Cerebellar nuclear complex (tissue), 1 donor: ENCODE data around the gene HCN1.

Experiments used
- DNase-seq, 2 experiments: peaks; one replicate each; lab custom pipeline; 2025; lab: John Stamatoyannopoulos, UW

HCN1 gene

GRCh38 chr5:45288746-45289145 is 407.4 kb downstream of the HCN1 start:
- peak; percentile 10 to 73 for DNase-seq

DNA sequence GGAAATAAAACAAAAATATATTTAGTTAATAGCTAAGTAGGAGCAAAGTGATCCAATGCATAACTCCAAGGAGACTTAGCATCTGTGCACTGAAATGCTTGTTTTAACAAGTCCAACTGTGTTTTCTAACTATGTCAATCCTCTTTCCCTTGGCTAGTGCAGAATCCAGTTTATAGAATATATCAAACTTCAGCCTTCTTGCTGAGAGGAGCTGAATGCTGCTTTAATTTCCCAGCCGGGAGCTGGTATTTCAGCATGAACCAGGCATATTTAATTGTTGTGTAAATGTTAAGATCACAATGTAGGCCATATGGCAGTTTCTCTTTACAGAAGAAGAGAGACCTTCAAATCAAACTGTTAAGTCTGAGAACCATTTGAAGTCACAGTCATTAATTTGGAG is 411.7 kb downstream of the HCN1 start:
- DNase-seq = no peak

GRCh38 chr5:45281081-45281480 is 415.1 kb downstream of the HCN1 start:
- DNase-seq = no peak

- no peak for DNase-seq
Measured at GRCh38 chr5:45279109-45279508, 417.1 kb downstream of the HCN1 start.

DNA sequence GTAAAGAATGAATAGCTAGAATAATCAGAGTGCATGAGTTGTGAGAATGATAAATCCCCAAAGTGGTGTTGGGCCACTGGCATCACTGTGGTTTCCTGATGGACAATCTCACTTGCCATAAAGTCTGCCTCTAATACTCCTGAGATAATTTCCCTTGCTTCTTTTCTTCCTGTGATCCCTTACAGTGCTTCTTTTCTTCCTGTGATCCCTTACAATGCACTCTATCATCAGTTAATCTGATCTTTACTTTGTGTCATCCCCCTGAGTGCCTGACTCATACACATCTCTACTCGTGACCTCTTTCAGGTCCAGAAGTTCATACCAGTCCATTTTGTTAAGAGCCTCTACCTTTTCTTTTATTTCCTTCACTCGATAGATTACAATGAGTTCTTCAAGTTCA is 418.3 kb downstream of the HCN1 start:
- DNase-seq = no peak

DNA sequence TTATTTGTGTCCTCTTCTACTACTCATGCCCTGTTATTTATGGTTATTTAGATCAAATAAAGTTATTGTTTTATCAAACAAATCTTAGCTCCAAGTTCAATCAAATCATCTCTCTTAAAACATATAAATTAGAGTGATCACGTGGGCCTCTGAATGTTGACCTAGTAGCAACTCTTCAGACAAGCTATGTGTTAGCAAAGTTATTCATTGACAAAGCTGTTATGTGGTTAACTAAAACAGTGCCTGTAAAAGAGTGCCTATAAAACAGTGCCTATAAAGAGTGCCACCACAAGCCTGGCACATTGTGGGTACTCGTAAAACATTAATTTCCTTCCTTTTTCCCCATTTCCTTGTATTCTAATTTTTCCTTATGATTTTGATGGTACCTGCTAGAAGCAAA is 421.9 kb downstream of the HCN1 start:
- DNase-seq = no peak

DNA sequence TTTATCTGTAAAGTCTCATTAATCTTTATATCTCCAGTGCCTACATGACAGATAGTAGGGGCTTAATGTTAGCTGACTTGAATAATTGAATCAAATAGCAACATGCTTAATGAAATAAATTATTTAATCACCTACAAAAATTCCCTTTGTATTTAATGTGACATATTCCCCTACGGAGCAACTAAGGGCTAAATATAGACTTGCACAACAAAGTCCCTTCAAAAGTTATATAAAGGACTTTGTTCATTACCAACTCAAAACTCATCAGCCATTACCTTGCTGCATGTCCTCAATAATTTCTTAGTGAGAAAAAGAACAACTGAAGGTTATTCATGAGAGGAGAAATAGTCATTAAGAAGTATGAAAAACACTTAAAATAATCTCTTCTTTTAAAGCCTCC is 424.6 kb downstream of the HCN1 start:
- DNase-seq = no peak

- DNase-seq = no peak
Measured at GRCh38 chr5:45264447-45264846, 431.7 kb downstream of the HCN1 start.

GRCh38 chr5:45262061-45262590 is 434.1 kb downstream of the HCN1 start:
- no peak for DNase-seq

DNA sequence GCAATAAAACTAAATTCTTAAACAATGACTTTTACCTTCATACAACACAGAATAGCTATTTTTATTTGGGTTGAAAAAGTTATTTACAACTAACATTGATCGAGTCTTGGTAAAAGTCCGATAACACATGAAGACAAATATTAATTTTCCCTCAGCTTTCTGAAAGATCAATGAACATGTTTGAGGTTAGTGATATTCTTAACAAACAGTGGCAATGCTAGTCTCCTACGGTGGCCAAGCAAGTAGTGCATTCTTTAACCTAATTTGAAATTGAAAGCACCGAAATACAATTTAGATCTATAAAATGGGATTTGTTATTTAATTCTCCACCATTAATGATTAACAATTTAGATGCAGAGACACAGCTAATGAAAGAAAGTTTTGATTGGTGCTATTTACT is 435.1 kb downstream of the HCN1 start:
- DNase-seq = no peak

DNA sequence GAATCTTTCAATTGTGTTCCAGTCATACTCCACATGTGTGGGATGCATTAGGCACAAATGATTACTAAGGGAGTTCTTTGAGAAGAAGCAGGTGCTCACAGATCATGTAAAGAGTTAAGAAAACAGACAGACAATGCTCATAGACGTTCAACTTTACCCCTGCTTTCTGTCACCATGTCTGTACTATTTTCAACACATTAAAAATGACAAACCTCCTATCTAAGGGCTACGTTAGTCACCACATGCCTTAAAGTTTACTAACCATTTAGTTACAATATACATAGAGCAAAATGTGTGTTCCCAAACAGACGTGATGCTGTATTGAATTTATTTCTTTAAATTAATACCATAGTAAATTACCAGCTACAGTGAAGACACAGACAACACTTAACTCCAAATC is 435.9 kb downstream of the HCN1 start:
- DNase-seq = no peak

GRCh38 chr5:45252978-45253377 is 443.2 kb downstream of the HCN1 start:
- no peak for DNase-seq

GRCh38 chr5:45252541-45252940 is 443.6 kb downstream of the HCN1 start:
- no peak for DNase-seq

GRCh38 chr5:45225571-45226031 is 470.6 kb downstream of the HCN1 start:
- no peak for DNase-seq

DNA sequence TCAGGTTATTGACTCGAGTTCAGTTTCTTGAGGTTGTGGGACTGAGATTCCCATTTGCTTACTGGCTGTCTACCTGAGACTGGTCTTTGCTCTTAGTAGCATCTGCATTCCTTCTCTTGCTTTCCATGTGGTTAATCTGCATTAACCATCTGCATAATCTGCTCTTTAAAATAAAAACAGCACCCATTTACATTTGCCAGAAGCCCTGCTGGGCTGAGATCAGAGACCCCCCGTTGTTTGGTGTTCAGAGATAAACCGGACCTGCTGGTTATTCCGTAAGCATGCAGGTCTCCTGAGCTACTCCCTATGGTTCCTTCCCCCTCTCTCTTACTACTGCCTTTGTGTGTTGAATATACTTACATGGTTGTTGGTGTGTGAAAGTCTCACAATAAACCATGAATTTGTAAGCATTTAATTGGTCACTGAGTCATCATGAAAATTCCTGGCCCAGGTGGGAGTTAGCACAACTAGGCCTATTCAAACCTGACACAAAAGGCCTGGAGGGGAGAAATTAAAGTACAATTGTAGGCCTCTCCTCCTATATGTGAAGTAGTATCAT is 490.7 kb downstream of the HCN1 start:
- DNase-seq = no peak
